HEK293 (cell line): ENCODE measurements around the gene KLHL8.

ENCODE experiments used
- CTCF ChIA-PET: fragments of 350-600 bp; formaldehyde crosslinking; extraction: SDS; loops from one replicate; lab custom pipeline; 2021; ENCODE audit warnings: antibody characterized with exemption; lab: Yijun Ruan, JAX
- POLR2A ChIA-PET: fragments of 300-600 bp; formaldehyde crosslinking; extraction: SDS; loops from one replicate; lab custom pipeline; 2020; ENCODE audit warnings: antibody characterized with exemption, inconsistent platforms; lab: Yijun Ruan, JAX
- H3K27ac ChIP-seq: fragments of 200-500 bp; sonication (Bioruptor generic); 2 replicates; pipeline ENCODE4 v1.5.1; 2014; ENCODE audit warnings: low read depth, low read length, control low read depth, inconsistent platforms; ENCODE audit errors: extremely low read depth
- H3K36me3 ChIP-seq, 2 experiments: fragments of 200-500 bp in 1 of 2; sonication (Bioruptor generic) in 1 of 2; 1 replicate in 1 of 2; 2 replicates in 1 of 2; pipeline ENCODE4 v1.5.1; 2014 to 2017; ENCODE audit warnings: inconsistent platforms in 2 of 2, low read length in 2 of 2; ENCODE audit not compliant: control insufficient read depth in 2 of 2, insufficient read depth in 1 of 2
- H3K4me1 ChIP-seq: fragments of 200-500 bp; sonication (Bioruptor generic); 2 replicates; pipeline ENCODE4 v1.5.1; 2014; ENCODE audit warnings: mild to moderate bottlenecking, low read length, inconsistent platforms; ENCODE audit not compliant: control insufficient read depth, insufficient read depth
- H3K4me3 ChIP-seq: 2 replicates; pipeline ENCODE4 v1.5.1; 2011; ENCODE audit warnings: low read depth, mild to moderate bottlenecking, control low read depth, low read length, moderate library complexity
- H3K9me3 ChIP-seq: fragments of 200-500 bp; sonication (Bioruptor generic); 2 replicates; pipeline ENCODE4 v1.5.1; 2014; ENCODE audit warnings: low read depth, low read length, inconsistent platforms; ENCODE audit not compliant: control insufficient read depth, insufficient read depth
- FEZF1 ChIP-seq: fragments of 450-650 bp; formaldehyde crosslinking; IDR thresholded peaks from 2 replicates; pipeline ENCODE4 v1.5.1; 2016; ENCODE audit warnings: missing biosample characterization, missing genetic modification characterization
- KLF1 ChIP-seq: fragments of 450-650 bp; formaldehyde crosslinking; IDR thresholded peaks from 2 replicates; pipeline ENCODE4 v1.5.1; 2016; ENCODE audit warnings: missing biosample characterization, missing genetic modification characterization
- KLF7 ChIP-seq: fragments of 450-650 bp; formaldehyde crosslinking; IDR thresholded peaks from 2 replicates; pipeline ENCODE4 v1.5.1; 2016; ENCODE audit warnings: missing biosample characterization, missing genetic modification characterization, borderline replicate concordance
- OVOL3 ChIP-seq: fragments of 450-650 bp; formaldehyde crosslinking; IDR thresholded peaks from 2 replicates; pipeline ENCODE4 v1.5.1; 2016; ENCODE audit warnings: missing biosample characterization, missing genetic modification characterization
- ZFP3 ChIP-seq: fragments of 450-650 bp; formaldehyde crosslinking; IDR thresholded peaks from 2 replicates; pipeline ENCODE4 v1.5.1; 2016; ENCODE audit warnings: low read depth, missing biosample characterization, missing genetic modification characterization
- ZNF112 ChIP-seq: fragments of 450-650 bp; formaldehyde crosslinking; IDR thresholded peaks from 2 replicates; pipeline ENCODE4 v1.5.0; 2017; ENCODE audit warnings: missing biosample characterization, missing genetic modification characterization
- ZNF138 ChIP-seq: fragments of 450-650 bp; formaldehyde crosslinking; IDR thresholded peaks from 2 replicates; pipeline ENCODE4 v1.5.1; 2016; ENCODE audit warnings: missing biosample characterization, missing genetic modification characterization, borderline replicate concordance
- ZNF184 ChIP-seq: fragments of 450-650 bp; IDR thresholded peaks from 2 replicates; pipeline ENCODE4 v1.5.1; 2018; ENCODE audit warnings: missing biosample characterization, mild to moderate bottlenecking, missing genetic modification characterization
- ZNF223 ChIP-seq: fragments of 450-650 bp; formaldehyde crosslinking; IDR thresholded peaks from 2 replicates; pipeline ENCODE4 v1.5.1; 2016; ENCODE audit warnings: missing biosample characterization, missing genetic modification characterization
- ZNF37A ChIP-seq: fragments of 450-650 bp; IDR thresholded peaks from 2 replicates; pipeline ENCODE4 v1.5.1; 2018; ENCODE audit warnings: missing biosample characterization, missing genetic modification characterization
- ZNF423 ChIP-seq: fragments of 450-650 bp; formaldehyde crosslinking; IDR thresholded peaks from 2 replicates; pipeline ENCODE4 v1.5.1; 2016; ENCODE audit warnings: missing biosample characterization, missing genetic modification characterization
- ZNF473 ChIP-seq: fragments of 450-650 bp; formaldehyde crosslinking; IDR thresholded peaks from 2 replicates; pipeline ENCODE4 v1.5.1; 2017; ENCODE audit warnings: missing biosample characterization, missing genetic modification characterization
- ZNF529 ChIP-seq: fragments of 450-650 bp; formaldehyde crosslinking; IDR thresholded peaks from 2 replicates; pipeline ENCODE4 v1.5.1; 2017; ENCODE audit warnings: missing genetic modification characterization, missing biosample characterization; ENCODE audit not compliant: insufficient replicate concordance
- ZNF555 ChIP-seq: fragments of 450-650 bp; formaldehyde crosslinking; conservative IDR thresholded peaks from 2 replicates; pipeline ENCODE4 v1.5.1; 2017; ENCODE audit warnings: missing biosample characterization, mild to moderate bottlenecking, missing genetic modification characterization, inconsistent platforms
- ZNF585B ChIP-seq: fragments of 450-650 bp; formaldehyde crosslinking; IDR thresholded peaks from 2 replicates; pipeline ENCODE4 v1.5.1; 2016; ENCODE audit warnings: missing biosample characterization, missing genetic modification characterization
- ZNF623 ChIP-seq: fragments of 450-650 bp; formaldehyde crosslinking; IDR thresholded peaks from 2 replicates; pipeline ENCODE4 v1.5.1; 2016; ENCODE audit warnings: missing biosample characterization, missing genetic modification characterization
- ZNF701 ChIP-seq: fragments of 450-650 bp; formaldehyde crosslinking; IDR thresholded peaks from 2 replicates; pipeline ENCODE4 v1.5.1; 2016; ENCODE audit warnings: missing biosample characterization, missing genetic modification characterization
- ZNF776 ChIP-seq: fragments of 450-650 bp; formaldehyde crosslinking; IDR thresholded peaks from 2 replicates; pipeline ENCODE4 v1.5.0; 2017; ENCODE audit warnings: missing biosample characterization, missing genetic modification characterization, borderline replicate concordance
- ZNF843 ChIP-seq: fragments of 450-650 bp; formaldehyde crosslinking; IDR thresholded peaks from 2 replicates; pipeline ENCODE4 v1.5.1; 2016; ENCODE audit warnings: missing biosample characterization, missing genetic modification characterization
- ZSCAN16 ChIP-seq: fragments of 450-650 bp; formaldehyde crosslinking; IDR thresholded peaks from 2 replicates; pipeline ENCODE4 v1.5.1; 2016; ENCODE audit warnings: missing biosample characterization, missing genetic modification characterization
- TF ChIP-seq, protein P1 (sequence below): fragments of 450-650 bp; formaldehyde crosslinking; IDR thresholded peaks from 2 replicates; pipeline ENCODE4 v1.5.1; 2016; ENCODE audit warnings: missing biosample characterization, missing genetic modification characterization
- TF ChIP-seq, protein P2 (sequence below): fragments of 450-650 bp; formaldehyde crosslinking; IDR thresholded peaks from 2 replicates; pipeline ENCODE4; 2016; ENCODE audit warnings: missing biosample characterization, missing genetic modification characterization
- TF ChIP-seq, protein P3 (sequence below): fragments of 450-650 bp; formaldehyde crosslinking; IDR thresholded peaks from 2 replicates; pipeline ENCODE4 v1.5.1; 2016; ENCODE audit warnings: missing biosample characterization, missing genetic modification characterization, borderline replicate concordance
- TF ChIP-seq, protein P4 (sequence below): fragments of 450-650 bp; formaldehyde crosslinking; IDR thresholded peaks from 2 replicates; pipeline ENCODE4 v1.5.0; 2017; ENCODE audit warnings: missing biosample characterization, missing genetic modification characterization, borderline replicate concordance

Gene KLHL8

DNA sequence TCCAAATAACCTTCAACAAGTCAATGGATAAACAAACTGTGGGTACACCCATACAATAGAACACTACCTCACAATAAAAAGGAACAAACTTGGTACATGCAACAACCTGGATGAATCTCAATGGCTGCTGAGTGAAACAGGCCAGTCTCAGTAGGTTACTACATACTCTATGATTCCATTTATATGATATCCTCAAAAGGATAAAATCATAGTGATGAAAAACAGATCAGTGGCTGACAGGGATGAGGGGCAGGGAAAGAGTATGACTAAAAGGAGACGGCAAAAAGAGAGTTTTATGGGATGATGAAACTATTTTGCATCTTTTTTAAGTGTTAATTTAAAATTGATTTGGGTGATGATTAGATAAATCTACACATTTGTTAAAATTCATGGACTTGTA is 15.9 kb downstream of the KLHL8 start (continued):
- TF ChIP-seq, protein P1, sequence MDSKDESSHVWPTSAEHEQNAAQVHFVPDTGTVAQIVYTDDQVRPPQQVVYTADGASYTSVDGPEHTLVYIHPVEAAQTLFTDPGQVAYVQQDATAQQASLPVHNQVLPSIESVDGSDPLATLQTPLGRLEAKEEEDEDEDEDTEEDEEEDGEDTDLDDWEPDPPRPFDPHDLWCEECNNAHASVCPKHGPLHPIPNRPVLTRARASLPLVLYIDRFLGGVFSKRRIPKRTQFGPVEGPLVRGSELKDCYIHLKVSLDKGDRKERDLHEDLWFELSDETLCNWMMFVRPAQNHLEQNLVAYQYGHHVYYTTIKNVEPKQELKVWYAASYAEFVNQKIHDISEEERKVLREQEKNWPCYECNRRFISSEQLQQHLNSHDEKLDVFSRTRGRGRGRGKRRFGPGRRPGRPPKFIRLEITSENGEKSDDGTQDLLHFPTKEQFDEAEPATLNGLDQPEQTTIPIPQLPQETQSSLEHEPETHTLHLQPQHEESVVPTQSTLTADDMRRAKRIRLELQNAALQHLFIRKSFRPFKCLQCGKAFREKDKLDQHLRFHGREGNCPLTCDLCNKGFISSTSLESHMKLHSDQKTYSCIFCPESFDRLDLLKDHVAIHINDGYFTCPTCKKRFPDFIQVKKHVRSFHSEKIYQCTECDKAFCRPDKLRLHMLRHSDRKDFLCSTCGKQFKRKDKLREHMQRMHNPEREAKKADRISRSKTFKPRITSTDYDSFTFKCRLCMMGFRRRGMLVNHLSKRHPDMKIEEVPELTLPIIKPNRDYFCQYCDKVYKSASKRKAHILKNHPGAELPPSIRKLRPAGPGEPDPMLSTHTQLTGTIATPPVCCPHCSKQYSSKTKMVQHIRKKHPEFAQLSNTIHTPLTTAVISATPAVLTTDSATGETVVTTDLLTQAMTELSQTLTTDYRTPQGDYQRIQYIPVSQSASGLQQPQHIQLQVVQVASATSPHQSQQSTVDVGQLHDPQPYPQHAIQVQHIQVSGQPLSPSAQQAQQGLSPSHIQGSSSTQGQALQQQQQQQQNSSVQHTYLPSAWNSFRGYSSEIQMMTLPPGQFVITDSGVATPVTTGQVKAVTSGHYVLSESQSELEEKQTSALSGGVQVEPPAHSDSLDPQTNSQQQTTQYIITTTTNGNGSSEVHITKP (tag by site-specific recombination) = no peak
- TF ChIP-seq, protein P2, sequence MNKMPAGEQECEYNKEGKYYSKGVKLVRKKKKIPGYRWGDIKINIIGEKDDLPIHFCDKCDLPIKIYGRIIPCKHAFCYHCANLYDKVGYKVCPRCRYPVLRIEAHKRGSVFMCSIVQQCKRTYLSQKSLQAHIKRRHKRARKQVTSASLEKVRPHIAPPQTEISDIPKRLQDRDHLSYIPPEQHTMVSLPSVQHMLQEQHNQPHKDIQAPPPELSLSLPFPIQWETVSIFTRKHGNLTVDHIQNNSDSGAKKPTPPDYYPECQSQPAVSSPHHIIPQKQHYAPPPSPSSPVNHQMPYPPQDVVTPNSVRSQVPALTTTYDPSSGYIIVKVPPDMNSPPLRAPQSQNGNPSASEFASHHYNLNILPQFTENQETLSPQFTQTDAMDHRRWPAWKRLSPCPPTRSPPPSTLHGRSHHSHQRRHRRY (tag by site-specific recombination) = no peak
- TF ChIP-seq KLF7 (tag by site-specific recombination) (no peak), ZNF555 (tag by site-specific recombination) (no peak), OVOL3 (tag by site-specific recombination) (no peak), ZNF473 (tag by site-specific recombination) (no peak), ZNF843 (tag by site-specific recombination) (no peak), ZSCAN16 (tag by site-specific recombination) (no peak)
- TF ChIP-seq, protein P3, sequence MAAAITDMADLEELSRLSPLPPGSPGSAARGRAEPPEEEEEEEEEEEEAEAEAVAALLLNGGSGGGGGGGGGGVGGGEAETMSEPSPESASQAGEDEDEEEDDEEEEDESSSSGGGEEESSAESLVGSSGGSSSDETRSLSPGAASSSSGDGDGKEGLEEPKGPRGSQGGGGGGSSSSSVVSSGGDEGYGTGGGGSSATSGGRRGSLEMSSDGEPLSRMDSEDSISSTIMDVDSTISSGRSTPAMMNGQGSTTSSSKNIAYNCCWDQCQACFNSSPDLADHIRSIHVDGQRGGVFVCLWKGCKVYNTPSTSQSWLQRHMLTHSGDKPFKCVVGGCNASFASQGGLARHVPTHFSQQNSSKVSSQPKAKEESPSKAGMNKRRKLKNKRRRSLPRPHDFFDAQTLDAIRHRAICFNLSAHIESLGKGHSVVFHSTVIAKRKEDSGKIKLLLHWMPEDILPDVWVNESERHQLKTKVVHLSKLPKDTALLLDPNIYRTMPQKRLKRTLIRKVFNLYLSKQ (tag by site-specific recombination) = no peak

DNA sequence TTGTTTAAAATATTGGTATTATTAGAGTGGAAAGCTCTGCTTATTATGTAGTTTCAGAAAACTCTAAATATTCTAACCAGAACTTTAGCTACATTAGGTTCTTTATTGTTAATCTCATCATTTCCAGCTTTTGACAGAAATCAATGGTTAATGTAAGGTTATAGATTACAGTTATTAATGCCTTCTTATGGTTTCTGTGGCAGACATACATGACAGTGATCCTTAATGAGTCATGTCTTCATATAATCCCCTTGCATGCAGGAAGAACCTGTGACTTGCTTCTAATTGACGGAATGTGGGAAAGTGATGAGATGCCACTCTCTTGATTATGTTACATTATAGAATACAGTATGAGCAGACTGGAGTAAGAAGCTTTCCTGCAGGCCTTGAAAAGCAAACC is 23.5 kb downstream of the KLHL8 start:
- H3K4me3 ChIP-seq = no peak overlapping the region
- H3K9me3 ChIP-seq = no peaks in the 10 kb centered on the region
- H3K36me3 ChIP-seq = no peaks in the 10 kb centered on the region
- peaks cover 5% of the 10 kb centered on the region; the same call in 1 of the 2 replicates for H3K4me1 ChIP-seq
- no peak overlapping the region for H3K27ac ChIP-seq
- TF ChIP-seq ZNF623 (tag by site-specific recombination) = no peak
- TF ChIP-seq ZNF529 = no peak
- no peak for TF ChIP-seq KLF1 (tag by site-specific recombination)
- TF ChIP-seq FEZF1 (tag by site-specific recombination) = no peak
- no peak for TF ChIP-seq ZNF223 (tag by site-specific recombination)
- no peak for TF ChIP-seq ZNF138 (tag by site-specific recombination)
- CTCF ChIA-PET = interaction anchor here (0.7 kb wide), 1 partner anchor 104 kb away, joined by 4 read pairs; no protein-coding TSS in a partner anchor
- POLR2A ChIA-PET = no interaction called here

DNA sequence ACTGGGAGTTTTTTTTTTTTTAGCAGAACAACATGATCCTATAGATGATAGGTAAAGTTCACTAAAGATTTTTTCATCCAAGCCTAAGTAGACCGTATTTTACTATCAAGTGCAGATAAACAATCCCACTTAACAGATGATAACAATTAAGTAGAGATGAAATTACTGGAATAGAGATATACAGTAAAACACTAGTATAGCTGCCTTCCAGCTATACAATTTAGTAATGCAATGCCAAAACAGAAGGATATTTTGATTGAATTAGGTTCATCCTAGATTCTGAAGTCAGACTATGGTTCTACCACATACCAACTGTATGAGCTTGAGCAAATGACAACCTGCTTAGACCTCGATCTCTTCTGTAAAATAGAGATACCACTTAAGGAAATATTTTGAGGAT is 24.3 kb downstream of the KLHL8 start:
- Histone ChIP-seq H3K27ac (no peak overlapping the region), H3K36me3 (no peaks in the 10 kb centered on the region), H3K9me3 (no peaks in the 10 kb centered on the region), H3K4me1 (peaks cover 5% of the 10 kb centered on the region; the same call in 1 of the 2 replicates), H3K4me3 (no peak overlapping the region)
- ChIA-PET CTCF (no interaction called here), POLR2A (no interaction called here)
- TF ChIP-seq, protein P4, sequence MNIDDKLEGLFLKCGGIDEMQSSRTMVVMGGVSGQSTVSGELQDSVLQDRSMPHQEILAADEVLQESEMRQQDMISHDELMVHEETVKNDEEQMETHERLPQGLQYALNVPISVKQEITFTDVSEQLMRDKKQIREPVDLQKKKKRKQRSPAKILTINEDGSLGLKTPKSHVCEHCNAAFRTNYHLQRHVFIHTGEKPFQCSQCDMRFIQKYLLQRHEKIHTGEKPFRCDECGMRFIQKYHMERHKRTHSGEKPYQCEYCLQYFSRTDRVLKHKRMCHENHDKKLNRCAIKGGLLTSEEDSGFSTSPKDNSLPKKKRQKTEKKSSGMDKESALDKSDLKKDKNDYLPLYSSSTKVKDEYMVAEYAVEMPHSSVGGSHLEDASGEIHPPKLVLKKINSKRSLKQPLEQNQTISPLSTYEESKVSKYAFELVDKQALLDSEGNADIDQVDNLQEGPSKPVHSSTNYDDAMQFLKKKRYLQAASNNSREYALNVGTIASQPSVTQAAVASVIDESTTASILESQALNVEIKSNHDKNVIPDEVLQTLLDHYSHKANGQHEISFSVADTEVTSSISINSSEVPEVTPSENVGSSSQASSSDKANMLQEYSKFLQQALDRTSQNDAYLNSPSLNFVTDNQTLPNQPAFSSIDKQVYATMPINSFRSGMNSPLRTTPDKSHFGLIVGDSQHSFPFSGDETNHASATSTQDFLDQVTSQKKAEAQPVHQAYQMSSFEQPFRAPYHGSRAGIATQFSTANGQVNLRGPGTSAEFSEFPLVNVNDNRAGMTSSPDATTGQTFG = no peak
- no peak for TF ChIP-seq ZNF473 (tag by site-specific recombination)
- no peak for TF ChIP-seq ZNF585B (tag by site-specific recombination)
- TF ChIP-seq ZNF37A (tag by site-specific recombination) = no peak
- TF ChIP-seq ZNF423 (tag by site-specific recombination) = no peak
- no peak for TF ChIP-seq ZNF776 (tag by site-specific recombination)
- no peak for TF ChIP-seq ZFP3 (tag by site-specific recombination)
- TF ChIP-seq ZNF184 (tag by site-specific recombination) = no peak
- no peak for TF ChIP-seq ZNF112
- no peak for TF ChIP-seq ZNF701 (tag by site-specific recombination)
